ENCODE results near the gene ZNF880. TPM values are rescaled to one million over a fixed set of nuclear protein-coding genes. Genes with fewer than 3 reads are reported as not detected.

The ZNF880 gene
- total RNA-seq, 4 donors from 2014 or later, result 3.6 to 16.7 (median 8.8) TPM

GRCh38 chr19:52345162-52345561 is 24.6 kb upstream of the ZNF880 start:
- peaks cover 0 to 8% (median 0%) of the 10 kb centered on the region in 4 donors for H3K36me3 ChIP-seq
- in situ Hi-C loops (cut with MboI; ENCODE audit: low pct_ligation_motif_present in 1 of 4, low pct_unique_long_range_greater_than_20kb in 1 of 4, low sequenced_read_pairs in 3 of 4), result no loop called here
- H3K9me3 ChIP-seq, result no peaks in the 10 kb centered on the region
- H3K27me3 ChIP-seq, result no peaks in the 10 kb centered on the region
- no peaks in the 10 kb centered on the region for H3K4me1 ChIP-seq
- no peak overlapping the region for H3K27ac ChIP-seq
- H3K4me3 ChIP-seq, result no peak overlapping the region
- intact Hi-C loops (cut with DNase I; ENCODE audit: low total_unique reads), result no loop called here
- WGBS, 2 donors (ENCODE audit: low coverage in 1 of 2), result 92 to 93% methylated on average over 4 to 6 of the region's 6 CpGs
- no peak for TF ChIP-seq POLR2AphosphoS5 (IDR thresholded peaks at IDR 0.05)
- no peak for TF ChIP-seq EP300 (IDR thresholded peaks at IDR 0.05; ENCODE audit: low read depth)
- TF ChIP-seq POLR2A (IDR thresholded peaks at IDR 0.05), result no peak
- no peak for TF ChIP-seq CTCF (IDR thresholded peaks at IDR 0.05)
- no peak for DNase-seq

GRCh38 chr19:52351512-52351911 is 18.2 kb upstream of the ZNF880 start:
- Histone ChIP-seq H3K36me3 (peaks cover 0 to 22% (median 0%) of the 10 kb centered on the region in 4 donors), H3K9me3 (peaks cover 0 to 6% of the 10 kb centered on the region in 2 donors), H3K27ac (no peak overlapping the region), H3K4me3 (no peak overlapping the region), H3K27me3 (no peaks in the 10 kb centered on the region), H3K4me1 (no peaks in the 10 kb centered on the region)
- WGBS, 2 donors (ENCODE audit: low coverage in 1 of 2), result 77% methylated on average over 9 of the region's 9 CpGs; no CpG with 5 or more reads in 1 of the 2 donors
- TF ChIP-seq EP300 (IDR thresholded peaks at IDR 0.05; ENCODE audit: low read depth) (no peak), CTCF (IDR thresholded peaks at IDR 0.05) (no peak), POLR2AphosphoS5 (IDR thresholded peaks at IDR 0.05) (no peak), POLR2A (IDR thresholded peaks at IDR 0.05) (no peak)
- intact Hi-C loops (cut with DNase I; ENCODE audit: low total_unique reads) (no loop called here), in situ Hi-C loops (cut with MboI; ENCODE audit: low pct_ligation_motif_present in 1 of 4, low pct_unique_long_range_greater_than_20kb in 1 of 4, low sequenced_read_pairs in 3 of 4) (no loop called here)
- no peak for DNase-seq

GRCh38 chr19:52366414-52366824 is 3.3 kb upstream of the ZNF880 start:
- 93 to 96% methylated on average over 8 of the region's 8 CpGs for WGBS, 2 donors (ENCODE audit: low coverage in 1 of 2)
- peaks cover 58% of the 10 kb centered on the region in 2 donors for H3K9me3 ChIP-seq
- intact Hi-C loops (cut with DNase I; ENCODE audit: low total_unique reads), result no loop called here
- H3K36me3 ChIP-seq, result peaks cover 0 to 36% (median 4%) of the 10 kb centered on the region in 4 donors
- in situ Hi-C loops (cut with MboI; ENCODE audit: low pct_ligation_motif_present in 1 of 4, low pct_unique_long_range_greater_than_20kb in 1 of 4, low sequenced_read_pairs in 3 of 4), result no loop called here
- H3K27me3 ChIP-seq, result no peaks in the 10 kb centered on the region
- no peak for DNase-seq
- H3K27ac ChIP-seq, result no peak overlapping the region
- H3K4me3 ChIP-seq, result no peak overlapping the region
- H3K4me1 ChIP-seq, result peaks cover 0 to 7% (median 2%) of the 10 kb centered on the region in 4 donors
- TF ChIP-seq EP300 (IDR thresholded peaks at IDR 0.05; ENCODE audit: low read depth), result no peak
- TF ChIP-seq CTCF (IDR thresholded peaks at IDR 0.05), result no peak
- no peak for TF ChIP-seq POLR2AphosphoS5 (IDR thresholded peaks at IDR 0.05)
- no peak for TF ChIP-seq POLR2A (IDR thresholded peaks at IDR 0.05)

- H3K4me3 ChIP-seq, result peak overlapping the region; percentile 57 to 76 (median 70)
- peak overlapping the region; percentile 85 to 93 (median 90) for H3K27ac ChIP-seq
- peaks cover 1 to 55% (median 15%) of the 10 kb centered on the region in 4 donors for H3K36me3 ChIP-seq
- TF ChIP-seq EP300 (IDR thresholded peaks at IDR 0.05; ENCODE audit: low read depth) (no peak), CTCF (IDR thresholded peaks at IDR 0.05) (no peak), POLR2AphosphoS5 (IDR thresholded peaks at IDR 0.05) (no peak), POLR2A (IDR thresholded peaks at IDR 0.05) (no peak)
- no peak for DNase-seq
- no peaks in the 10 kb centered on the region for H3K27me3 ChIP-seq
- peaks cover 43 to 47% of the 10 kb centered on the region in 2 donors for H3K9me3 ChIP-seq
- peaks cover 0 to 7% (median 2%) of the 10 kb centered on the region in 4 donors for H3K4me1 ChIP-seq
- in situ Hi-C loops (cut with MboI; ENCODE audit: low pct_ligation_motif_present in 1 of 4, low pct_unique_long_range_greater_than_20kb in 1 of 4, low sequenced_read_pairs in 3 of 4), result no loop called here
- intact Hi-C loops (cut with DNase I; ENCODE audit: low total_unique reads), result no loop called here
- whole genome bisulfite sequencing, 2 donors (ENCODE audit: low coverage in 1 of 2), result 43% methylated on average over 4 to 7 of the region's 7 CpGs
These were observed 603 bp downstream of the ZNF880 start for GRCh38 chr19:52370341-52370710.
